GM18498 (cell line): Measurements from ENCODE around the gene CHL1.

ENCODE experiments used
- ATAC-seq: cut with Tn5 transposase; IDR thresholded peaks from one replicate; pipeline ENCODE4 v1.9.1; 2021; ENCODE audit warnings: mild to moderate bottlenecking, moderate library complexity; ENCODE audit not compliant: unreplicated experiment

CHL1 gene

DNA sequence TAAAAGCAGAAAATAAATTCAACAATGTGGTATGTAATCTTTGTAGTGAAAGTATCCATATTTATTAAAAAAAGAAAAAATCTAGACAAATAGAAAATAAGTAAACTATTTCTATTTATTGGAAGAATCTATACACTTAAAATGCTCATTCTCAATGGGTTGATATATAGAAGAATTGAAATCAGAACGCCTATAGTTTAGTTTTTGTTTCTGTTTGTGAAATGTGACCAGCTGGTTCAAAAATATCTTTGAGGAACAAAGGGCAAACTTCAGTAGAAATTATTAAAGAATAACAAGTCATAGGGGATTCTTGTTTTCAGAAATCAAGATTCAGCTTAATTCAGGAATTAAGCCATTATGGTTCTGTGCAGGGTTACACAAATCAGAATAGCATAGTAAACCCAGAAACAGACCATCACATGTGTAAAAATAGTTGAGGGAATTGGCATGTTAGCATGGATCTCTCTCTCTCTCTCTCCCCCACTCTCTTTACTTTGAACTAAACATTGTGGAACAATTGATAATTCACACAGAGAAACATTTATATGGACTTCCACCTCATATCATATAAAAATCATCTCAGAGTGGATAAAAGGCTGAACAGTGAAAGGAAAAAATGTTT, 134.0 kb downstream of the CHL1 start:
- peak; percentile 50 for ATAC-seq

DNA sequence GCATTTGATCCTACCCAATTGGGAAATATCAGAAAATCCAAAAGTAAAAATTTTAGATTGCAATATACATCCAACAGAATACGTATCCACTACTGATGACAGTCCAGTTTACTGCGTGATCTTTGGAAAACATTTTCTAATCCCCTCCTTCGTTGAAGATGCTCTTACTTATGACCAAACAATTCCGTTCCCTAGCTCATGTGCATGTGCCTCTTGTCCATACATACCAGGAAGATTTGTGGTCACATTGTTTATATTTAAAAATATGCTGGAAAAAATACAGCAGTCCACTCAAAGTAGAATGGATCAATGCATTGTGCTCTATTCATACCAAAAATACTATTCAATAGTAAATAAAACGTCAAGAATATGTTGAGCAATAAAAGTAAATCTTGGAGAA, 135.3 kb downstream of the CHL1 start:
- ATAC-seq: no peak

DNA sequence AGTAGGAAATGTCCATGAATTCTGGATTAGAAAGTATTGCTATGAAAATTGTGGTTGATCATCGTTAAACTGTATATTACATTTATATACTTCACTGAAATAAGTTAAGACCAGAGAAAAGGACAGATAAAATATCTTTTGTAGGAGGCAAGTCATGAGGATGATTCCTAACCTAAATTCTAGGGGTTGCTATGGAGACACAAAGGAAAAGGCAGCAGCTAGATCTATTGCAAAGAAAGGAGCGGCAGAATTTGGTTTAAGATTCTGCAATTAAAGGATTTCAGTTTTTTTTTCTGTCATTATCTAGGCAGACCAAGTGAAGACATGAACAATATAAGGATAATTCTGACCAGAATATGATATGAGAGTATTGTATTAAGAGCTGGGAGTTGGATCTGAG, 136.1 kb downstream of the CHL1 start:
- ATAC-seq: no peak

DNA sequence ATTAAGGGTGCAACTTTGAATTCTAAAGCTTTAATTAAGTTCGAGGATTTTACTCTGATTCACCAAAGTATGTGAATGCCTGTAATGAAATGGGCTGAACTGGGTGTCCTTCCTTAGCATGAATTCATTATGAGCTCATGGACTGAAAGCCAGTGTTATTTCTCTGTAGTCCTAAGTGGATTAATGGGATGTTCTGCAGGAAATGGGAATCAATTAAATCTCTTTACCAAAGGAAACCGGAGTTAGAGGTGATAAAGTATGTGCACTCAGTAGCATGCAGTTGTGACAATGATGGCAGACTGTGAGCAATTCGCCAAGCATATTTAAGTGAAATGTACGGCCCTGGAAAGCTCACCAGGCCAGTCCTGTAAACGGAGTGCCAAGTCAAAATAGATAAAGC, 138.7 kb downstream of the CHL1 start:
- ATAC-seq: no peak

DNA sequence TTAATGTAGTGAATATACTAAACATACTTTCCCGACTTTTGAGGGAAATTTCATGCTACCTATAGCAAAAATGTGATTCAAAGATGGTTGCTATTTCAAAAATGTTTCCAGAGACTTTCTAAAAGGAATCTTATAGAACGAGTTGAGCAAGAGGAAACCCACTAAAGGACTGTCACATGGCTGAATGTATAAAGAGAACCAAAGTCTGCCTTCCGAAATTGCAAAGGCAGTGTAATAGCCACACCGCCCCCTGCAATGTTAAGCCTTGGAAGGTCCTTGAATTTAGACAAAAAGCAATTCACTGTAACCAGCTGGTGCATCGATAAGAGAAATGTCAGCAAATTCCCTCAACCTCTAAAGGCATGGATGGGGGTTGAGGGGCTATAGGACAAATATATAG, 142.8 kb downstream of the CHL1 start:
- no peak for ATAC-seq

DNA sequence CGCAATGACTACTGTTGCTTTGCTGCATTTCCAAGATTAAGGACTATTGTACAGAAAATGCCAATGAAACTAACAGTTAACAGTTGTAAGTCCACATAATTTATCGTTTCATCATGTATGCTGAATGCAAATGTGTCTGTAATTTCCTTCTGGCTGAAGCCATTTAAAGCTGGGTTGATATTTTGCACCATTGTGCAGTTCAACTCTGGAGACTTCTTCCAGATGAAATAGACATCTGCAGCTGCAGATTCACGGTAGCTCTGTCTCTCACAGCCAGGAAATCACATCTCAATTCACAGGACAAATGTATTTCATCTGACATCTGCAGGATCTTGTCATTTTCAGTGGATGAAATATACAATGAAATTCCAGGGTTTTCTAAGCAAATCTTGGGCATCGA, 145.4 kb downstream of the CHL1 start:
- no peak for ATAC-seq

DNA sequence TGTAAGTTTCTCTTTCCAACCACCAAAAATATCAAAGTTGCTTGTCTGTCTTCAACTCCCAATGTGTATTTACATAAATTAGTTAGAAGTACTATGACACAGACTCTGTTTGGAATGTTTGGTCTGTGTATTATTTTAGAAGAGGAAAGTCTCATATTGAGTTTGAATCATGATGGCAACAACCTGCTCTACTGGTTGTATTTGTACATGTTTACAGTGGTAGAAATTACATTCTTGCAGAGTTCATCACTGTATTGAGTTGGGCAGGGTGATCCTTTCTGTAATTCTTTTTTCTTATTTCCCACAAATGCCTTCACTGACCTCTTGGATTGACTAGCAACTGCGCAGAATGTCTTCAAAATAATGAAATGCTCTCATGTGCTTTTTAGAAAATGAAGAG, 149.6 kb downstream of the CHL1 start:
- no peak for ATAC-seq

DNA sequence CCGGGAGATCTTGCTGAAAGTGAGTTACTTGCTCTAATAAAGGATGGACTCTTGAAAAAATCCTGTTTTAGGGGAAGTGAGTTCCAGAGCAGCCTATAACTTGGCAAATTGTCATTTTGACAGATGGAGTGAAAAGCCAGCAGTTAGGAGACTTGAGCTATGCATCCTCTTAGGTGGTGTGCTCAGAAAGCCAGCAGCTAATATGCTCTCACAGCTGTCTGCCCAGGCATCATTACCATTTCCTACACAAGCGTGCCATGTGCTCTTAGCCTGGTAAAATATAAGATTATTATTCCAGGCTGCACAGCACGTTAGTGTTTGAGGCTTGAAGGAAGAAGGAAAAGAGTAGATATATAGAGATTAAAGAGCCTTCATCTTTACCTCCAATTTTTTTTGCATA, 151.0 kb downstream of the CHL1 start:
- no peak for ATAC-seq

DNA sequence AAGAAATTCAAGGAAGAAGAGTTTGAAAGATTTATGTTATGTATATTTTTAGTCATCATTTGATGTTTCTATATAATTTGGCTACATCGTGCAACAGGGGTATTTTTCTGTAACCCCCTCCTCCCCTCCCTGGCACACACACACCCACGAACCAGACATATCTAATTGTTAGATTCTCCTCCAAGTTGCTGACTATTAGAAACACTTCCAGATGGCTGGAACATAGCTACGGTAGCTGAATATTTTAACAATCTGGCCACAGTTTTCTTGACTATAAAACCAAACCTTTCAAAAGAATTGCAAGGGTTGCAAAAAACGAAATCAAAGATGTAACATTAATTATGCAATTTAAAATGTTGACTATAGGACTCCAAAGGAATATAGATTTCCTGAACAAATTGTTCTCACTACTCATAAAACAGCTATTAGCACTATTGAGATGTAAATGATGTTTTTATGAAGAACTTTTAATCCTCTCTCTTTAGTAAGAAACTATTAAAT, 154.4 kb downstream of the CHL1 start:
- ATAC-seq: no peak

DNA sequence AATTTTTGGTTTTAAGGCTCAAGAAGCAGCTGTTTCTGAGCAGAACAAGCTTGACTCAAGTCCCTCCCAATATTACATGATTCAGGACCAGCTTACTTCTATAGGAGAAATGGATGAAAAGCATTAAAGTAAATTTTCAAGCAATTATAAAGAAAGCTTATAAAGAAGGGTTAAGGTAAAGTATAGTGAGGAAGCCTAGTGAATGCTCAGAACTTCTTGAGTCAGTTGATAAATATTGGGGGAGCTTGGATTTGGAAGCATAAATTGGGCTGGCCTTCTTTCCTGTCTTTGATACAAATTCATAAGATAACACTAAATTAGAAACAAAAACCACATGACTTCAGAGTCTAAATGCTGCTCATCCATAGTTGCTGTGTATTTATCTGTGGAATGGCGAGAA, 156.0 kb downstream of the CHL1 start:
- no peak for ATAC-seq

DNA sequence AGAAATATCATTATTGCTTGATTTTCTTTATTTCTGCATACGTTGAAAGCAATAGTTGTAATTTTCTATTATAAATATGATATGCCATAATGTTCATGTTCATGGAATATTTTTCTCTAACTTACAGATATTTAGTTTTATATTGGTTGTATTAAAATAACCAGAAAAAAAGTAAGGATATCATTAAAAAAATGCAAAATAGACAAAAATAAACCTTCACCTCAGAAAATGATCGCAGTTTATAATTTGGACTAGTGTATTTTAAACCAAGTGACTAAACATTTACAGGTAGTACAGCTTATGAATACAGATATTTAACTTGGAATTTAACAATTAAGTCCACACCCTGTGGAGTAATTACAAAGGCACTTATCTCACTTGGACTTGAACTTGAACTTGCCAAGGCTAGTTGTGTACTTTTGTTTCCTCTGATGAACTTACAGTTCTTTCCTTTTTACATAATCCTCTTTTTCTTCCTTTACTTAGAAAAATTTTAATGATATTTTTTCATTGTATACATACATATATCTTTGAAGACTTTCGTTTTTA, 156.7 kb downstream of the CHL1 start:
- no peak for ATAC-seq

DNA sequence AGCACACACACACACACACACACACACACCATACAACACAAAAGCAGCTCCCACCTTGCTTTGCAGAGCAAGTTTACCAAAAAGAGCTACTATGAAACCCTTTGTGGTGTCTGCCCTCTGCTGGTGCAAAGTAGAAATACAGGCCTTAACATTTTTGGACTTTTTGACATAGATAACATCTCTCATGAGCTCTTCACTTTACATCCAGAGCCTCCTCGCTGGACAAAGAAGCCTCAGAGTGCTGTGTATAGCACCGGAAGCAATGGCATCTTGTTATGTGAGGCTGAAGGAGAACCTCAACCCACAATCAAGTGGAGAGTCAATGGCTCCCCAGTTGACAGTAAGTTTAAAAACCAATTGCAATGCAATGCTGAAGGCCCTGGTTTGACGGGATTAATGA, 157.9 kb downstream of the CHL1 start:
- peak; percentile 81 for ATAC-seq

DNA sequence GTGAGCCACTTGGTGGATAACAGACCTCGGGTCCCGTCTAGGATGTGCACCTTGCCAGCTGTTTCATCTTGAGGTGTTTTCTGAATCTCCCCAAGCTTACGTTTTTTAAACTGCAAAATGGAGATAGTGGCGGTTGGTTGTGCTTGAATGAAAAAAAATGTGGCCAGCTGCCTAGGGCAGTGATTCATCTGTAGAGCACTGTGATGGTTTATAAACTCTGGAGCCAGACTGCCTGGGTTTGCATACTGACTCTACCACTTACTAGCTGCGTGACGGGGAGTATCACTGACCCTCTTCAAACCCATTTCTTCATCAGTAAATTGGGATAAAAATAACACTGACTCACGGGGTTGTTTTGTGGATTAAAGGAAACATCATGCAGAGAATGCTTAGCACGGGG, 159.1 kb downstream of the CHL1 start:
- no peak for ATAC-seq

DNA sequence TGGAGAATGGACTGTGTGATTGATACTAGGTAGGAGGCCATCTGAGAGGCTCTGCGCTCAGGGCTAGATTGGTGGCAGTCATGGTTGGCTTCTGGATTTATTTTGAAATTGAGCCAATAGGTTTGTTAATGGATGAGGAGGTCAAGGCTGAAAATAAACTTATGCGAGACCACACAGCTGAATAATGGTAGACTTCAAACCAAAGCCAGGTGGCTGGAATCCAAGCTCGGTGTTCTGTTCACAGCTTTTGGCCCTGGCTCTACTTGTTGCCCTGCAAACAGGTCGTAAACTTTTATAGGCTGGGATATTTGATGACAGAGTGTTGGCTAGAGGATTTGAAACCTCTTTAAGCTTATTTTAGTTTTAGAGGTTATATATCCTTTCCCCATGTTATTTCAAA, 160.4 kb downstream of the CHL1 start:
- no peak for ATAC-seq

DNA sequence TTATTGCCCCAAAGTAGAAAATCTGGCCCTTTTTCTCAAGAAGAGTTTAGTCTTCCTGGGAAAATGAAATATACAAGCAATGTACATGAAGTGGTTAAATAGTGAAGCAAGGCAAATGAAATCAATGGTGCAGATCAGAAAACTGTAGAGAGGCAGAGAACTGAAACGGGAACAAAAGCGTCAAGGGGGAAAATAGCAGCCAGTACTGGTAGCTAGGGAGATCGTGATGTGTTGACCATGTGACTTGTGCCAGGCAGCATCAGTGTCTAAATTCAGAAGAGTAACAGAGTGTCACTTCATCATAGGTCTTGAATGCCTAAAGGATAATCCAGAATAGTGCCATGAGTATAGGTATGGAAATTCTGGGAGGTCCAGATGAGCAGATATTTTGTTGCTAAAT, 163.1 kb downstream of the CHL1 start:
- ATAC-seq: peak; percentile 84

DNA sequence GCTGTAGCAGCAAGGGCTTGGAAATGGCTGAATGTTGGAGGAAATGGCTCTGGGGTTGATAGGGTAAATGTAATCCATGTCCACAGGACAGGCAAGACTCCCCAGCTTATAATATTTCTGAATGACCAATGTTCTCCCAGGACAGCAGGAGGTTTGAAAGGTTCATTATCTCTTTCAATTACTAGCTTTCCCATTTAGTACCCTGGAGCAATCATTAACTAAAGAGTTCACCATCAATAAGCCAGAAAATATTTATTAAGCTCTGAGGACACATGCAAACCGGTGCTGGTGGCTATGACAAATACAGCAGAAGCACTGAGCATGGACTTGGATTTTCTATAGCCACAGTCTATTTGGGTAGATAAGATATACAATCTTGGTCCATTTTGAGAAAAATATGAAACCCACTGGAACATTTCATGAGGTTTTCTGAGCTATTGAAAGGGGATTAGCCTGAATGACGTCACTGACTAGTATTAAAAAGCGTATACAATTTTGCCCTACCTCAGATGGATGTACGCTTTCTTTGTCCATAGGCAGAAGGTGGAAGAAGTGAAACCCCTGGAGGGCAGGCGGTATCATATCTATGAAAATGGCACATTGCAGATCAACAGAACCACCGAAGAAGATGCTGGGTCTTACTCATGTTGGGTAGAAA, 166.2 kb downstream of the CHL1 start:
- no peak for ATAC-seq

DNA sequence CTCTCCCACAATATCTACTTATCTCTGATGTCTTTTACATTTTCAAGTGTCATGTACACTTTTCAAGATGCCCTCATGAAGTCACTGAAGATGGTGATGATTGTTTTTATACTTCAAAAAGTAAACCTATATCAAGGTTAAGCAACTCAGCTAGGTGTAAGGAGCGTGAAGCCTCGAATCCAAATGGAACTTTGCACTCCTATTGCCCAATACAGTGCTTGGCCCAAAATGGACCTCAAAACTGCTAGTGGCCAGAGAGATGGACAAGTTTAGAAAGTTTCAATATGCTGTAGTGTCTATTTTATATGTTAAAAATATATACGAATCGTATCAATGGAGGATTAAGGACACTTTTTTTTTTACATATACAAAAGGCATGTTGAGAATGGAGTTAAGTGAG, 167.7 kb downstream of the CHL1 start:
- ATAC-seq: no peak

DNA sequence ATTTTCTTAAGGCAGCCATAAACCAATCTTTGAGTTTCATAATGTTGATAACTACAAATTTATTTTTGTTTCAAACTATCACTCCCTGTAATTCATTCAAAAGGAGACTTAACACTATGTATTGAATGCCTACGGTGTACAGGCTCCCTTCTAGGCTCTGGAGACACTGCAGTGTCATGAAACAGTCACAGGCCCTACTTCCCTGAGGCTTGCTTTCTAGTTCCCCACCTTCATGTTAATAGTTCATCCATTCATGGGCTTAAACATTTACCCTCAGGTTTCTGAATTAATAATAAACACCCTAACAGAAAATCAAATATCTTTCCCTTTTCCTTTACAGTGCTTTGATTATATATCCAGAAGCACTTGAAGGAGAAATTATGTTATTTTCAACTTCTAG, 168.7 kb downstream of the CHL1 start:
- peak; percentile 68 for ATAC-seq

DNA sequence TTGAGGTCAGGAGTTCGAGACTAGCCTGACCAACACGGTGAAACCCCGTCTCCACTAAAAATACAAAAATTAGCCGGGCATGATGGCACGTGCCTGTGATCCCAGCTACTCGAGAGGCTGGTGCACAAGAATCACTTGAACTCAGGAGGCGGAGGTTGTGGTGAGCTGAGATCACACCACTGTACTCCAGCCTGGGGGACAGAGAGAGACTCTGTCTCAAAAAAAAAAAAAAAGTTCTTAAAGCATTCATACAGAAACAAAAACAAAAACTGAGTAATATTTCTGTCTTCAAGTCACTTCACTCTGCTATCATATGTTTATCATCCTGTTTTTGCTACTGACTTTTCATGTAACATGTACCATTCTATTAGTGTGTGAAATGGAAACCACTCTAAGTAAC, 169.7 kb downstream of the CHL1 start:
- ATAC-seq: peak; percentile 69

DNA sequence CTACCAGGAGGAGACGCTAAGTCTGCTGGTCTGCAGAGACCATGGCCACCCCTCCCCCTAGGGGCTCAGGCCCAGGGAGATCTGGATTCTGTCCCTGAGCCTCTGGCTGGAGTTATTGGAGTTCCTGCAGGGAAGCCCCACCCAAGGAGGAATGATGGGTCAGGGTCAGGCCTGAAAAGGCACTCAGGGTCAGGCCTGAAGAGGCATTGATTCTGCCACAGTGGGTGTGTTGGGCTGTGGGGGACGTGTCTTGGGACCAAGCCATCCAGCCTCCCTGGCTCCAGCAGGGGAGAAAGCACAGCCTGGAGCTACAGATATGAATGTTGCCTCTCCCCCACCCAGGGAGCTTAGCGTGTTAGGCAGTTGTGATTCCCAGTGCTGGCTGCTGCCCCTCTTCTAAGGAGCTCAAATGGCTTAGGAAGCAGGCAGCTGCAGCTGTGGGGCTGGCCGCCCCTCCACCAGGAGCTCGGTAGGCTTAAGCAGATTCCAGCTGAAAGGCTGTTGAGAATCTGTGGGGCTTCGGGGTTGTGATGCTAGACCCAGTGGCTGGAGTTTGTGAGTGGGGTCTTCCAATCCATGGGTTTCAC, 176.7 kb downstream of the CHL1 start:
- no peak for ATAC-seq

DNA sequence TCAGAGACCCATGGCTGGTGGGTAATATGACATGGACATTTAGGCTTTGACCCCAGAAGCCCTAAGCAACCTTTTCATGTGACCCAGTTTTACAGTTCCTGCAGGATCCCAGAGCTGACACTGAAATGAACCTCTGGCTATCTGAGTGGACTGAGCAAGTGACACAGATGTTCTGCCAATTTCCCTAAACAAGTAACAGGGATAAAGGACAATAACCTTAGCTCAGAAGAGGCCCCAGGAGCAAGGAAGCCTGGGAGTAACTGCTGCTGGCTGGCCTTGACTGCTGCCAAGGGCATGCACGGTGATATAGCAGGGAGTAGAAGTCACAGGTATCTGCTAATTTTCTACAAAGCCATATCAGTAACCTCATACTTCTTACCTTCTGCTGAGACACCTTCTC, 177.9 kb downstream of the CHL1 start:
- ATAC-seq: no peak

DNA sequence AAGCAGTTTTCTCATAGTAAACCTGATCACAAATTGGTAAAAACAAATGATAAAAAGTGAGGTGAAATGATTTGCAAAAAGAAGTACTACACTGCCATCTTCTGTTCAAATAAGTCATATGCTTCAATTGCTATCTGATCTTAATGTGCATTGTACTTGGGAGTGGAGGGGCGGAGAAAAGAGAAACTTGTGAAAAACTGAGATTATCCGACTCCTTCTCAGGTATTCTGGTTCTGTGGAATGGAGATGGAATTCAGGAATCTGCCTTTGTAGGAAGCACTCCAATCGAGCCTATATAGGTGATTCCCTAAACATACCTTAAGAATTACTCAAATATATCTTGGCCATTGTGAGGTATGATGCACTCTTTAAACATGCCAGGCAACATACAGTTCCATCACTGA, 180.6 kb downstream of the CHL1 start:
- ATAC-seq: peak; percentile 66
